Esophagus squamous epithelium (tissue), 4 donors: ENCODE results near the gene ARAP2.

Source experiments
- POLR2A ChIP-seq, 4 donors: fragments of 450-650 bp; IDR thresholded peaks; one replicate each; pipeline ENCODE4 v1.6.1; 2017; ENCODE audit warnings: antibody characterized with exemption in 4 of 4, mild to moderate bottlenecking in 4 of 4, moderate library complexity in 3 of 4
- TF ChIP-seq, protein P1 (sequence below), 6 experiments: fragments of 450-650 bp in 4 of 6; fragments of 200-600 bp in 2 of 6; sonication (generic) in 2 of 6; IDR thresholded peaks; one replicate each; pipeline ENCODE4 v1.5.1; 2016 to 2019; ENCODE audit warnings: antibody characterized with exemption in 6 of 6, mild to moderate bottlenecking in 4 of 6, moderate library complexity in 4 of 6

DNA sequence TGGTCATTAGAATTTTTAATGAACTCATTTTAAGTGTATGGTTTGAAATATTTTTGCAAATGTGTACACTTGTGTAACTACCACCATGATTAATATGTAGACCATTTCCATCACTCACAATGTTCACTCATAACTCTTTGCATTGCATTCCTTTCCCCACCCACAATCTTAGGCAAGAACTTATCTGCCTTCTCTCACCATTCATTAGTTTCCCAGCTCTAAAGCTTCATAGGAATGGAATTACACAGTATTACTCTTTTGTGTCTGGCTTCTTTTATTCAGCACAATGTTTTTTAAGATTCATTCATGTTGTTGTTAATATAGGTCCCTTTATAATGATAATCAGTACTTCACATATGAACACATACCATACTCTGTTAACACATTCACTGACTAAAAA, 106.1 kb downstream of the ARAP2 start:
- TF ChIP-seq, protein P1, sequence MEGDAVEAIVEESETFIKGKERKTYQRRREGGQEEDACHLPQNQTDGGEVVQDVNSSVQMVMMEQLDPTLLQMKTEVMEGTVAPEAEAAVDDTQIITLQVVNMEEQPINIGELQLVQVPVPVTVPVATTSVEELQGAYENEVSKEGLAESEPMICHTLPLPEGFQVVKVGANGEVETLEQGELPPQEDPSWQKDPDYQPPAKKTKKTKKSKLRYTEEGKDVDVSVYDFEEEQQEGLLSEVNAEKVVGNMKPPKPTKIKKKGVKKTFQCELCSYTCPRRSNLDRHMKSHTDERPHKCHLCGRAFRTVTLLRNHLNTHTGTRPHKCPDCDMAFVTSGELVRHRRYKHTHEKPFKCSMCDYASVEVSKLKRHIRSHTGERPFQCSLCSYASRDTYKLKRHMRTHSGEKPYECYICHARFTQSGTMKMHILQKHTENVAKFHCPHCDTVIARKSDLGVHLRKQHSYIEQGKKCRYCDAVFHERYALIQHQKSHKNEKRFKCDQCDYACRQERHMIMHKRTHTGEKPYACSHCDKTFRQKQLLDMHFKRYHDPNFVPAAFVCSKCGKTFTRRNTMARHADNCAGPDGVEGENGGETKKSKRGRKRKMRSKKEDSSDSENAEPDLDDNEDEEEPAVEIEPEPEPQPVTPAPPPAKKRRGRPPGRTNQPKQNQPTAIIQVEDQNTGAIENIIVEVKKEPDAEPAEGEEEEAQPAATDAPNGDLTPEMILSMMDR (IDR thresholded peaks at IDR 0.05) = no peak
- TF ChIP-seq POLR2A (IDR thresholded peaks at IDR 0.05) = no peak
